Measurements from ENCODE around the gene FMOD.

- TF ChIP-seq REST (tag by site-specific recombination; IDR thresholded peaks at IDR 0.05): no peak
- TF ChIP-seq ZNF23 (tag by site-specific recombination; IDR thresholded peaks at IDR 0.05; ENCODE audit: borderline replicate concordance): no peak
Observed at GRCh38 chr1:203395751-203396150, 44.8 kb upstream of the FMOD start.
